HG03103 (cell line): ENCODE results near the gene ARSI.

Experiments
- ATAC-seq: cut with Tn5 transposase; IDR thresholded peaks from one replicate; pipeline ENCODE4 v1.9.1; 2021; ENCODE audit warnings: low read depth; ENCODE audit not compliant: unreplicated experiment

The ARSI gene

GRCh38 chr5:150272531-150272930 lies 30.2 kb downstream of the ARSI start:
- no peak for ATAC-seq

GRCh38 chr5:150271923-150272322 lies 30.8 kb downstream of the ARSI start:
- no peak for ATAC-seq

GRCh38 chr5:150271296-150271692 lies 31.4 kb downstream of the ARSI start:
- ATAC-seq = no peak

GRCh38 chr5:150270541-150271295 lies 32.0 kb downstream of the ARSI start:
- no peak for ATAC-seq

- no peak for ATAC-seq
These were observed 35.8 kb downstream of the ARSI start for GRCh38 chr5:150266871-150267291.

- ATAC-seq = no peak
These were observed 36.8 kb downstream of the ARSI start for GRCh38 chr5:150265870-150266383.

GRCh38 chr5:150264667-150265603 lies 37.8 kb downstream of the ARSI start:
- ATAC-seq = no peak

- no peak for ATAC-seq
These were observed 38.7 kb downstream of the ARSI start for GRCh38 chr5:150263801-150264621.

GRCh38 chr5:150263375-150263775 lies 39.3 kb downstream of the ARSI start:
- no peak for ATAC-seq

- ATAC-seq = no peak
These were observed 40.2 kb downstream of the ARSI start for GRCh38 chr5:150262502-150262901.

- no peak for ATAC-seq
These were observed 41.5 kb downstream of the ARSI start for GRCh38 chr5:150261231-150261630.

GRCh38 chr5:150258130-150258529 lies 44.6 kb downstream of the ARSI start:
- ATAC-seq = peak; percentile 85

GRCh38 chr5:150257424-150257823 lies 45.3 kb downstream of the ARSI start:
- ATAC-seq = no peak

GRCh38 chr5:150256410-150257064 lies 46.2 kb downstream of the ARSI start:
- ATAC-seq = no peak

- ATAC-seq = no peak
These were observed 46.9 kb downstream of the ARSI start for GRCh38 chr5:150255659-150256409.

GRCh38 chr5:150254774-150255173 lies 47.9 kb downstream of the ARSI start:
- no peak for ATAC-seq

GRCh38 chr5:150254363-150254762 lies 48.3 kb downstream of the ARSI start:
- no peak for ATAC-seq

GRCh38 chr5:150253416-150254208 lies 49.1 kb downstream of the ARSI start:
- no peak for ATAC-seq

- no peak for ATAC-seq
These were observed 50.2 kb downstream of the ARSI start for GRCh38 chr5:150252489-150252888.
